SHP77 treated with DMSO at 0.1 percent for 48 hours (cell line): ENCODE measurements around the gene PRSS23.
"Not testable (repeated sequence)": the region's sequence is repeated elsewhere in the genome, so short reads cannot be mapped to it uniquely, and the experiment has no call there.

Experiments
- DNase-seq: peaks from one replicate; lab custom pipeline; 2025; lab: John Stamatoyannopoulos, UW

Gene PRSS23, protein sequence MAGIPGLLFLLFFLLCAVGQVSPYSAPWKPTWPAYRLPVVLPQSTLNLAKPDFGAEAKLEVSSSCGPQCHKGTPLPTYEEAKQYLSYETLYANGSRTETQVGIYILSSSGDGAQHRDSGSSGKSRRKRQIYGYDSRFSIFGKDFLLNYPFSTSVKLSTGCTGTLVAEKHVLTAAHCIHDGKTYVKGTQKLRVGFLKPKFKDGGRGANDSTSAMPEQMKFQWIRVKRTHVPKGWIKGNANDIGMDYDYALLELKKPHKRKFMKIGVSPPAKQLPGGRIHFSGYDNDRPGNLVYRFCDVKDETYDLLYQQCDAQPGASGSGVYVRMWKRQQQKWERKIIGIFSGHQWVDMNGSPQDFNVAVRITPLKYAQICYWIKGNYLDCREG

GRCh38 chr11:86800076-86800959 lies at the start of gene PRSS23:
Gene PRSS23 (plus strand): TSS chr11:86800542. CDS start chr11:86807644, 7,102 bp downstream.
- no peak for DNase-seq

DNA sequence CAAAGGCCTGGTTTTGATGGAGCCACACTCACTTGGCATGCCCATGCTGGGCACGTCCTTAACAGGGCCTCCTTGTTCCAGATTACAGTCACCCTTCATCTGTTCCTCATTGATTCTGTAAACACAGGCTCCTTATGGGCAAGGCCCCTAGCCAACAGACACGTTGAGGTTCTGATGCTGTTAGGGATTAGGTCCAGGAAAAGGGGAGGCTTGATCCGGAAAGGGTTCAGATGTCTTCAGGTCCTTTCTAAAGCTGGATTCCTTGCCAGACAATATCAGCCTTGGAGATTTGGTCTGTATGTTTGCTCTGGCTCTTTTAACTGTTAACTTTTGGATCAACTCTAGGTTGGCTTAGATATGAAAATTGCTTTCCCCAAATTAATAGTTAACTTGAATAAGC lies 46.9 kb upstream of the PRSS23 start:
- no peak for DNase-seq

DNA sequence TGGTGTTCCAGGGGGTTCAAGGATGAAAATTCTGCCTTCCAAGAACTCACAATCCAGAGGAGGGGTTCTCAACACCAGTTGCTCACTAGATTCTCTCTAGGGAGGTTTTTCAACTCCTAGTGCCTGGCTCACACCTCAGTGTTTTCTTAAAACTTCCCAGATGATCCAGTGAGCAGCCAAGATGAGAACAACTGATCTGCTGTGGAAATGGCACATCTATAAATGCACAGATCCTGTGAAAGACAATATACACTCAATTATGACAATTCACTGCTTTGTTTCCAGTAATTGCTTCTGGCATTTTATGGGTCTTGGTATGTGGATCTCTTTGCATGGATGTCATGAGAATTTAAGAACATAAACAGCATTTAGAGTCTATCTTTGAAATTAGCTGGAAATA lies 45.2 kb upstream of the PRSS23 start:
- no peak for DNase-seq

DNA sequence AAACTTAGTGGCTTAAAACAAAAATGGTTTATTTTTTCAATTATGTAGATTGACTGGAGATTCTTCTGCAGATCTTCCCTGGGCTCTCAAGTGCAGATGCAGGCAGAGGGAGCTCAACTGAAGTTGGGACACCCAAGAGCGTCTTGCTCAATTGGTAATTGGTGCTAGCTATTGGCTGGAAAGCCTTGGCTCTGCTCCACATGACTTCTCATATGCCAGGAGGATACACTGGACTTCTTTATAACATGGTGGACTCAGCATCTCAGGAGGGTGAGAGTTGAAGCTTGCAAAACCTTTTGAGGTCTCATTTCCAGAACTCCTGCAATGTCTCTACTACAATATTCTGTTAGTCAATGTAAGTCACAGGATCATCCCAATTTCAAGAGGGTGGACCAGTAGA lies 42.2 kb upstream of the PRSS23 start:
- no peak for DNase-seq

DNA sequence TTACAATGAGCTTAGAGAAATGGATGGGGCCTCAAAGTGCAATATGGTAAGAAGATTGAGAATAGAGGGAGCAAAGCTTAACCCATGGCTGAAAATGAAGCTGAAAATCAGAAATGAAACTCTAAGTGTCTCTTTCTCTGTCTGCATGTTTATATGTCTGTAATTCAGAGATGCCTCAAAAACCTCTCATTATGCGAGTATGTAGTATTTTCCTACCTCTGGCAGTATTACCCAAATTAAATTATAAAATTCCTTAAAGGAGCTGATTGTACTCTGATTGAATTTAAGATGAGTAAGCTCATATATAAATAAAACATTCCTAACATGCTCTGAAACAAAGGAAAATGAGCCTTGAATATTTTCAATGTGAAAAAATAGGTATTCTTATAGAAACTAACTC lies 39.8 kb upstream of the PRSS23 start:
- no peak for DNase-seq

- no peak for DNase-seq
Measured at GRCh38 chr11:86761978-86762377, 38.4 kb upstream of the PRSS23 start.

- no peak for DNase-seq
Measured at GRCh38 chr11:86765203-86765602, 35.1 kb upstream of the PRSS23 start.

- DNase-seq: no peak
Measured at GRCh38 chr11:86765878-86766277, 34.5 kb upstream of the PRSS23 start.

DNA sequence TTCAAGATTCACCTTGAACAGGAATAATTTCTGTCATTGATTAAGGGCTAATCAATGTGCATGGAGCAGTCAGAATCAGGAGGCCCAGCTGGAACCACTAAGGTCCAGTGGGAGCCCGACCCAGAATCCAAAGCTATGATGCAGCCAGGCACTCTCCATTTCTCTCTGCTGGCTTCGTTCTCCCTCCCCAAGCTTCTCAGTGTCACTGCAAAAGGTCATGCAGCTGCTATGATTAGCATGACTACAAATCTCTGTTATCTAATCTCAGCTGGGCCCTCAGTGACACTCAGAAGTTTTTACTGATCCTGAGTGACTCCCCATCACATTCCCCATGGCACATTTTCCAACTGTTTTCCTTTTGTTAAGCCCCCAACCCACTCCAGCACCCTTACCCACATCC lies 31.1 kb upstream of the PRSS23 start:
- no peak for DNase-seq

- not testable (repeated sequence) for DNase-seq
Measured at GRCh38 chr11:86770473-86771027, 29.8 kb upstream of the PRSS23 start.

DNA sequence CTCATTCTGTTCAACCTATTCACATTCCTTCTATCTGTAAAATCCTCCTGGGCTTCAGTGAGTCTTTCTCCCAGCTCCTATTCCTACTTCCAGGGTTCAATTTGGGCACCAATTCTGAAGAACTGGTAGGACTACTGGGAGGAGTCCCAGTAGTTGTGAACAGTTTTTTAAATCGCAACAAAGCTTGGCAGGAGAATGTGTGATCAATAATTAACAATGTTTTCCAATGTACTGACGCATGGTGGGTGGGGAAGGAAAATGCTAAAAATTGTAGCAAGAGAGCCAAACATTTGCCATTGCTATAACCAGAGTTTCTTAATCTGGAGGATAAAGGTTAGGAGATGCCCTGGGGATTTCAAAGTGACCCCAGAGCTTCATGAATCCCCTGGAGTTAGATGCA lies 27.3 kb upstream of the PRSS23 start:
- DNase-seq: no peak

- DNase-seq: no peak
Measured at GRCh38 chr11:86773513-86774252, 26.7 kb upstream of the PRSS23 start.

DNA sequence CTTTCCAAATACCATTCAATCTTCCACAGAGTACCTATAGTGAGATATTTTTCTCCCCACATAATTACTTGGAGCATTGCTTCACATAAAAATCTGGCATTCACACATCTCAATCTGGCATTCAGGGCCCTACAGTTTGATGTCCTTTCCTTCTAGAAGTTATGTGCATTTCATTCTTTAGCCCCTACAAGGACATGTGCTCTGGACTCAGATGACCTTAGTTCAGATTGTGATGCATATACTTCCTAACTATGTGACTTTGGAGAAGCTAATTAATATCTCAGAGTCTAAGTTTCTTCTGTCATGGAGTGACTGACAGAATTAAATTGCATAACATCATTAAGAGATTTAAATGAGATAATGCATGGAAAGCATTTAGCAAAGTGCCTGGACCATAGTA lies 25.9 kb upstream of the PRSS23 start:
- no peak for DNase-seq

- DNase-seq: no peak
Measured at GRCh38 chr11:86775361-86775760, 25.0 kb upstream of the PRSS23 start.

DNA sequence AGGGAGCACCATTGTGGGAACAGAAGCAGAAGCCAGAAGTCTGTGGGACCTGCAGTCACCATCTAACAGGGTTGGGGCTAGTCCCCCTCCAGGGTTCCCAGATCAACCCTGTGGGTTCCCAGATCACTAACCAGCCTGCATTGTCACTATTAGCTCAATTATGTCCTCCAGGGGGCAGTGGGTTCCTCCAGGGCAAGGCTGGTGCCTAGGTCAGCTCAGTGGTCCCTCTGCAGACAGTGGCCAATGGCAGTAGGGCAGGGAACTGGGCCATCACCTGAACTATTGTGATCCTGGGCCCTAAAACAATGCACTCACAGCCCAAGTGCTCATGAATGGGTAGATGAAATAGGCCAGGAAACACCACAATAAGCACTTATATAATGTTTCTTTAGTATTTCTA lies 18.8 kb upstream of the PRSS23 start:
- no peak for DNase-seq

DNA sequence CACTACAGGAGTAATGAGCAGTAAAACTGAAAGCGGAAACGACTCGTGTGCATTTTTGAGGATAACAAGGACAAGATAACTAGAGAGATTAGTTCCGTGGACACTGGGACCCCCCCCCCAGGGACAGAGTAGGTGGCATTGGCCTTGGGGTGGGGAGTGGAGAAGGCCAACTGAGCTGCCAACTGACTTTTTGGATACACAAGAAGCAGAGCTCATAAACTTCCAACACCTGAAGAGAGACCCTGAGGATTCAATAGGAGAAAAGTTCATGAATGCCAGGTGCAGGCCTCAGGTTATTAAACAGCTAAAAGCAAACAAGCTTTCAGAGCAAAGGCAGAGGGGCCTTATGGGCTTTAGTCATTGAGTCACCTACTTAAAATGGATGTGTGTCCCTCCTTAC lies 17.6 kb upstream of the PRSS23 start:
- DNase-seq: no peak

GRCh38 chr11:86783661-86784060 lies 16.7 kb upstream of the PRSS23 start:
- no peak for DNase-seq

DNA sequence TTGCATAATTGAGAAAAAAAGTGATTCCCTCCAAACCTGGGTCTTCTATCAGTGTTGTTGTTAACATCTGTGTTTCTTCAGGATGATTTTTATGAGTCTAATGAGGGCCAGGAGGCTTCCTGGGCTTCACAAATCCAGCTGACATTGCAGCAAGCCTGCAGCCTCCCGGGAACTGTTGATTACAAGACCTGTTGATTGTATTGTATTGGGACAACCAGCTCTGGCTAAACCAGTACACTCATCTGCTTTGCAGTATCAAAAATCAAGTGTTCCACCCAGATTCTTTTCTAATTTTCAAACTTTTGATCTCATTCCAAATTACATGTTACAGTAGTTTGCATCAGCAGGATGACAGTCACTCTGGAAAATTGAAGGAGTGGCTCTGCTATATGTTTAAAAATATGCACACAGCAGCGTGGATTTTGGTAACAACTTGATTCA lies 16.1 kb upstream of the PRSS23 start:
- DNase-seq: no peak

GRCh38 chr11:86785576-86785975 lies 14.8 kb upstream of the PRSS23 start:
- no peak for DNase-seq

DNA sequence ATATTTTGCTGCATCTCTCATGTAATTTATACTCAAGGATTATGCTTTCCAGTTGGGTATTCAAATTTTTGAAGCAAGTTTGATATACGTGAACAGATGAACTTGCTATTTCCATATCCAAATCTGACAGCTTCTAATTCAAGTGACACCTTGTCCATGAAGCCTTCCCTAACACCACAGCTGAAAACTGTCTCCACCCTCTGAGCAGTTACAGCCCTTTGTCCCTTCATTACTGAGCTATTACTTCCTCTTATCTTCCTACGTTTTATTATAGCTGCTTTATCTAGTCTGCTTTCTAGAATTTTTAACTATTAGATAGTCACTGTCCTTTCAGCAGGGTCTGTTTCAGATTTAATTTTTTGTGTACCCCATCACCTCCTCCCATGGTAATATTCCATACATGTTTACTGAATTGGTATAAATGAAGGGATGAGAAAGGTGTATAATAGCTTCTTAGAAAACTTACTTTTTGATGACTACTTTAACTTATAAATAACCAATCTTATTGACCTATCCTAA lies 13.3 kb upstream of the PRSS23 start:
- DNase-seq: no peak

DNA sequence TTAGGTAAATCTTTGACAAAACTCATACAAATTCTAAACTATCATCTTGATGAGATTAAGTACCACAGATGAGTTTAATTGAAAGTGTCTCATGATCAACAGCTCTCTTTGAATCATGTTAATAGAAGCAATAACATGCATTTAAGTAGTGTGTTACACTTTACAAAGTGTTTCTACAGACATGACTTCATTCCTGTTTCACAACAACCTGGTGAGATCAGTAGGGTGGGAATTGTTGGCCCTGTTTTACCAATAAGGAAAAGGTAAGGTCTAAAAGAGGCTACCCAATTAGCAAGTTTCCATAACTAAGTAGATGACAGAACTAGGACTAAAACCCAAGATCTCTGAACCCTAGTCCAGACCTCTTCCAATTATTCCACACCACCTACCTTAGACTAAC lies 12.7 kb upstream of the PRSS23 start:
- no peak for DNase-seq

DNA sequence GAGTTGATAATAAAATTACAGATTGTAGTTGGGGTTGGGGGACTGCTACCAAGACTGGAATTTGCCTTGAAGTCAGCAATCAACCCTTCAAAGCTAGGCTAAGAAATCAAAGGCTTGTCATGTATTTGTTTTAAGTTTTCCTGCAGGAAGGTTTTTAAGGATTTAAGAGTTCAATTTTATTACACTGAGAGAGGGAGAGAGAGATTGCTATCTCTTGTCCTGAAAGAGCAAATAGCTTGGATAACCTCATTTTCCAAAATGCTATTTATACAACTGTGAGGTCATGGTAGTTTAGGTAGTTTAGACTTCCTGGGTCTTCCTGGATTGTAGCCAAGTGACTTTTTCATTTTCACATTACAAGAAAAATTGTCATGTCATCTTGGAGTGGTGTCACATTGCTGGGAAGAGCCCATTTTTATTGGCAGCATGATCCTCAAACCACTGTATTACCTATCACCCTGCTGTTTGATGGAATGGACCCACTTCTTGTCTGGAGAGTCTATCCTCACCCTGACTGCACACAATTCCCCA lies 10.1 kb upstream of the PRSS23 start:
- DNase-seq: no peak
